Stimulated activated naive CD8-positive, alpha-beta T cell treated with anti-CD3 and anti-CD28 coated beads, Interleukin-15, amount 100 ng/mL, for 72 hours (primary cell): ENCODE measurements around the gene HAGH.
"Not testable (repeated sequence)": the region's sequence is repeated elsewhere in the genome, so short reads cannot be mapped to it uniquely, and the experiment has no call there.

Experiments
- ATAC-seq: fragments of 150-1000 bp; cut with Tn5 transposase; 2 replicates; pipeline ENCODE4 v1.10.0; 2021; ENCODE audit warnings: mild to moderate bottlenecking, moderate library complexity
- DNase-seq, 2 donors: peaks; one replicate each; pipeline ENCODE4 v3.0.0; 2021 to 2022
- H3K27ac Mint-ChIP-seq, 2 donors: one replicate each; pipeline ENCODE4 v1.8.0; 2022; ENCODE audit warnings: mild to moderate bottlenecking in 2 of 2, mixed read lengths in 2 of 2, moderate library complexity in 2 of 2
- H3K27me3 Mint-ChIP-seq: one replicate; pipeline ENCODE4 v1.8.0; 2022; ENCODE audit warnings: mixed read lengths
- H3K4me1 Mint-ChIP-seq: one replicate; pipeline ENCODE4 v1.8.0; 2022; ENCODE audit warnings: mild to moderate bottlenecking, mixed read lengths
- H3K4me3 Mint-ChIP-seq, 2 donors: one replicate each; pipeline ENCODE4 v1.8.0; 2022; ENCODE audit warnings: mild to moderate bottlenecking in 2 of 2, mixed read lengths in 2 of 2, moderate library complexity in 1 of 2
- H3K9me3 Mint-ChIP-seq, 2 donors: one replicate each; pipeline ENCODE4 v1.8.0; 2022; ENCODE audit warnings: mixed read lengths in 2 of 2

HAGH gene

DNA sequence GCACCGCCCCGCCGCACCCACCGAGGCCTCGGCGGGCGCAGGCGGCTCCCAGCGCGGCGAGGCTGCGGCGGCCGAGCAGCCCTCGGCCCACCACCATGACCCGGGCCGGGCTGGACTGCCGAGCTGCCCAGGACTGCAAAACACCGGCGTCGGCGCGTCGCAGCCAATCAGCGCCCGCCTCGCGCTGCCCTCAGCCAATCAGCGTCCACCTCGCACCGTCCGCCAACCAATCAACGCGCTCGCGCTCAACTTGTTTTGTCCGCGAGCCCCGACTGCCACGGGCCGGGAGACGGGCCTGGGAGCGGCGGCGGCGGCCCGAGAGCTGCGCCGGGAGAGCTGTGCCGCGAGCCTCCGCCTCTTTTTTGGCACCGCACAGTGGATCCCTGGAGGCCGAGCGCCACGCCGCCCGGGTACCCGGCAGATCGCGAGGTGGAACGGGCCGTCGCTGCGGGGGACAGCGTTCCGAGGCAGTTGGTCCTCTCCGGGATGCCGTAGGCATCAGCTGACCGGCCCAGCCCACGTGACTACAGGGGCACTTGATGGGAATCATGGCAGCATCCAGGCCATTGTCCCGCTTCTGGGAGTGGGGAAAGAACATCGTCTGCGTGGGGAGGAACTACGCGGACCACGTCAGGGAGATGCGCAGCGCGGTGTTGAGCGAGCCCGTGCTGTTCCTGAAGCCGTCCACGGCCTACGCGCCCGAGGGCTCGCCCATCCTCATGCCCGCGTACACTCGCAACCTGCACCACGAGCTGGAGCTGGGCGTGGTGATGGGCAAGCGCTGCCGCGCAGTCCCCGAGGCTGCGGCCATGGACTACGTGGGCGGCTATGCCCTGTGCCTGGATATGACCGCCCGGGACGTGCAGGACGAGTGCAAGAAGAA is at the start of gene HAGH, which contains the start of gene FAHD1:
Gene HAGH (minus strand): TSS at position 135 of the 883 bp plus-strand sequence. CDS start 38 bp downstream, at position 97.
Gene FAHD1 (plus strand): TSS at position 516 of the 883 bp plus-strand sequence. CDS start 33 bp downstream, at position 549.
- peak; percentile 93 to 95 for DNase-seq
- peak within 1 kb of the TSS; percentile 84 to 95 for H3K4me3 Mint-ChIP-seq
- no peaks in the 10 kb centered on the region for H3K27me3 Mint-ChIP-seq
- H3K27ac Mint-ChIP-seq = peak within 1 kb of the TSS; percentile 90 to 93
- peak; percentile 91 for ATAC-seq
- peaks cover 48% of the 10 kb centered on the region for H3K4me1 Mint-ChIP-seq
- H3K9me3 Mint-ChIP-seq = no peaks in the 10 kb centered on the region

DNA sequence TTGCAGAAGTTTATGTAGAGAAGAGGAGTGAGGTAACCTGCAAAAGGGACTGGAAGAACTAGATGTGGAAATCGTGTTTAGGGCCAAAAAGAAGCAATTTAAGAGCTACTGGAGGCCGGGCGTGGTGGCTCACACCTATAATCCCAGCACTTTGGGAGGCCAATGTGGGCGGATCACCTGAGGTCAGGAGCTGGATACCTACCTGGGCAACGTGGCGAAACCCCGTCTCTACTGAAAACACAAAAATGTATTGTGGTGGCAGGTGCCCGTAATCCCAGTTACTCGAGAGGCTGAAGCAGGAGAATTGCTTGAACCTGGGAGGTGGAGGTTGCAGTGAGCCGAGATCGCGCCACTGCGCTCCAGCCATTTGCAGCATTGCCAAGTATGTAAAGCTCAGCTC is 49.4 kb upstream of the HAGH start:
- not testable (repeated sequence) for DNase-seq, H3K27ac Mint-ChIP-seq, H3K9me3 Mint-ChIP-seq, H3K4me3 Mint-ChIP-seq, H3K4me1 Mint-ChIP-seq, ATAC-seq
- peaks cover 64% of the 10 kb centered on the region for H3K27me3 Mint-ChIP-seq

DNA sequence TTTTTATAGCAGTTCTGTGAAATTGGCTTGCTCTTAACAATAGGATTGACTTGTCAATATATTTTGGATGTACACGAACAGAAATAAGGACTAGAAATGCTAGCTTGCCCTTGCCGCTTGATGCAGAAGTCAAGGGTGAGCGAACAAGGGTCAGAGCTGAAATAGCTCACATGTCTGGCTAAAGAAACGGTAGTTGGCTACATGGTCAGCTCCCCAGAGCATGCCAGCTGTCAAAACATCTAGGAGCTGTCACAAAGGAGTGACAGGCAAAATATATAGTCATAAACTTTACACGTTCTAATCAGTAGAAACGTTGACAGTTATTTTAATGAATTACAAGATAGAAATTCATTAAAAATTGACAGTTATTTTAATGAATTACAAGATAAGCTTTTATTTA is 48.2 kb upstream of the HAGH start:
- Mint-ChIP-seq H3K4me3 (no peak overlapping the region), H3K27me3 (peaks cover 64% of the 10 kb centered on the region), H3K4me1 (peaks cover 8% of the 10 kb centered on the region), H3K9me3 (peaks cover 0 to 7% of the 10 kb centered on the region in 2 donors), H3K27ac (no peak overlapping the region)
- DNase-seq = no peak
- ATAC-seq = no peak

DNA sequence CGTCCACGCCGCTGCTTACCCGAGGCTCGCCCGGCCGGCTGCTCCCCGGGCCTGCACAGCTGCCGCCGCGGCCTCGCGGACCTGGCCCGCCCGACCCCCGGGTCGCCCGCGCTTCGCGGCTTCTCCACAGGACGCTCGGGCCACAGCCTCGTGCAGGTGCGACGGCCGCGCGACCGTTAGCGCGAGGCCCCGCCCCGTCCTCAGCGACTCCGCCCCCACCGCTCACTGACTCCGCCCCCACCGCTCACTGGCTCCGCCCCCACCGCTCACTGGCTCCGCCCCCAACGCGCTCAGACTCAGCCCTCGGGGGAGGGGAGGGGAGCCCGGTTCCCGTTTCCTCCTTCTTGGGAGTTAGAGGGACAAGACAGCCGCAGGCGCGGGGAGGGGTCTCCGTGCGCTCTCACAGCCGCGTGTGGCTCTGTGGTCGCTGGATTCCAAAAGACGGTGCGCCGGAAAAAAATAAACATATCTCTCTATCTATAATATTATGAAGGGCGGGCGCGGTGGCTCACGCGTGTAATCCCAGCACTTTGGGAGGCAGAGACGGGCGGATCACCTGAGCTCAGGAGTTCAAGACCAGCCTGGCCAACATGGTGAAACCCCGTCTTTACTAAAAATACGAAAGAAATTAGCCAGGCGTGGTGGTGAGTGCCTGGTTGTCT is 45.5 kb upstream of the HAGH start, which contains the start of gene MEIOB:
Gene MEIOB (minus strand): TSS at position 191 of the 662 bp plus-strand sequence. CDS start 3,989 bp downstream, outside the sequence.
- Mint-ChIP-seq H3K9me3 (peaks cover 0 to 7% of the 10 kb centered on the region in 2 donors), H3K27ac (no peak within 1 kb of the TSS), H3K4me3 (peak within 1 kb of the TSS; percentile 82 to 85), H3K27me3 (peaks cover 50% of the 10 kb centered on the region), H3K4me1 (peaks cover 8% of the 10 kb centered on the region)
- ATAC-seq = peak; percentile 48
- peak; percentile 27 to 44 for DNase-seq

DNA sequence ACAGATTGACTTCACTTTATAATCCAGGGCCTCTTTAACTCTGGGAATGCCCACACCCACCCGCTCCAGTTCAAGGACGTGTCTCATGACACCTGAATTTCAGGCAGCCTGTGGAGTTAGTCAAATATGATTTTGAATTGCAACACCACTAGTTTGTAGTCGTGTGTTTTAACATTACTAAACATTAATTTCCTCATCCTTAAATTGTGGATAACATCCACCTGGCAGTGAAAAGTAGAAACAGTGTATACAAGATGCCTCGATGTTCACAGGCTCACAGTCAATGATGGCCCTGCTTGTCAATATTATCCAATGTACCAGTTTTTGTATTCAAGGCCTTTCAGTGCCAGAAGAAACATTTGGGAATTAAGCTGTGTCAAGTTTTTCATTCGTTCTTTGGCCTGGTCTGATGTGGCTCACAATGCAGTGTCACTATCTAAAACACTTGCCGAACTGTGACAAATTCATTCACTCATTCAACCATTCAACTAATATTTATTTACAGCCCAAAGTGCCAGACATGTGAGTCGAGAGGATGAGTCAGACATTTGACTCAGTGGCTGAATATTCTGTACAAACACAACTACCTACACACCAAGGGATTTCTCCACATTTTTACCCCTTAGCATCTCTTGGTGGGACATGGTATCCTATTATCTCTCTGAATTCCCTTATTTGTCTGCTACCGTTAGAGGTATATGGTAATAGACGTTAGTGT is 43.9 kb upstream of the HAGH start:
- Mint-ChIP-seq H3K27me3 (peaks cover 37% of the 10 kb centered on the region), H3K4me3 (no peak overlapping the region), H3K4me1 (peaks cover 8% of the 10 kb centered on the region), H3K9me3 (peaks cover 0 to 7% of the 10 kb centered on the region in 2 donors), H3K27ac (no peak overlapping the region)
- DNase-seq = no peak
- no peak for ATAC-seq

DNA sequence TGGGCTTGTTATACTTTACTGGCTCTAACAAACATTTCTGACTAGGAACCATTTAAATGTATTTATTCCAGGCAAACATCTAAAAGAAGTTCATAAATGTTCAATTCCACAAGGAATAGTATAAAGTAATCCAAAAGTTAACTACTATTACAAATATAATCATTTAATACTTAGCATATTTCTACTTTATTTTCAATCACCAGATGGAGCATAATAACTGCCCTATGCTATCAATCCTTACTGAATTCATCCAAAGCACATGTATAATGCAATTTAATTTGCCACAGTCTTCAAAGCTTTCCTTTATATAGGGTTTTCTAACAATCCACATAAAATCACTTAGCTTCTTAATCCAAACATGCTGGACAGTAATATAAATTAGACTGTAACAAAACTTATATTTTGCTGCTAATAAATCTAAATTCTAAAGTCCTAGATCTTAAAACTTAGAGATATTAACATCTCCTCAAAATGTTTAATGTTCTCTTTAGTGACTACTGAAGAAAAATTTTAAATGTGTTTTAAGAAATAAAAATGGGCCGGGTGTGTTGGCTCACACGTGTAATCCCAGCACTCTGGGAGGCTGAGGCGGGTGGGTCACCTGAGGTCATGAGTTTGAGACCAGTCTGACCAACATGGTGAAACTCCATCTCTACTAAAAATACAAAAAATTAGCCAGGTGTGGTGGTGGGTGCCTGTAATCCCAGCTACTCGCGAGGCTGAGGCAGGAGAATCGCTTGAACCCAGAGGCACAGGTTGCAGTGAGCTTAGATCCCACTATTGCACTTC is 39.5 kb upstream of the HAGH start:
- Mint-ChIP-seq H3K4me3 (no peak overlapping the region), H3K27me3 (peaks cover 8% of the 10 kb centered on the region), H3K27ac (no peak overlapping the region), H3K9me3 (no peaks in the 10 kb centered on the region), H3K4me1 (no peaks in the 10 kb centered on the region)
- ATAC-seq (no peak), DNase-seq (no peak)

DNA sequence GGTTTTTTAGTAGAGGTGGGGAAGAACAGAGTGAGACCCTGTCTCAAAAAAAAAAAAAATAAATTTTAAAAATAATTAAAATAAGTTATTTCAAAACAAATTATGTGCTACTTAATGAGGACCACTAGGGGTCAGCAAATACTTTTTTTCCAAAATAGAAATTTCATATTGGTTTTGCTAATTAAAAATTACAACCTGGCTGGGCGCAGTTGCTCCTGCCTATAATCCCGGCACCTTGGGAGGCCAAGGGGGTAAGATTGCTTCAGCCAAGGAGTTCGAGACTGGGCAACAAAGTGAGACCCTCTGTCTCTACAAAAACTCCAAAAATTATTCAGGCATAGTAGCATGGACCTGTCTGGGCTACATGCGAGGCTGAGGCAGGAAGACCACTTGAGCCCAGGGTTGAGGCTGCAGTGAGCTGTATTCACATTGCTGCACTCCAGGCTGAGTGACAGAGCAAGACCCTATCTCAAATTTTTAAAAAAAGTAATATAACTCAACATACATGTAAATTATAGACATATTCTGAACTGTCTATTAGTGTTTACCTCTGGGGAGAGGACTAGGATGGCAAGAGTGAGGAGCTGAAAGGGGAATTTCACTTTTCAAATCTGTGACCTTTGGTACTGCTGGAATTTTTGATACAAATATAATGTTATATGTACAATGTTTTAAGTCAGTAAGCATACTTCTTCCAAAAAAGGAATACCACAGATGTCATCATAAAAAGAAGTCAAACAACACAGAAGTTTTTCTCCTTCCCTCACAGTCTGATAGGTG is 37.2 kb upstream of the HAGH start:
- peaks cover 5% of the 10 kb centered on the region for H3K4me1 Mint-ChIP-seq
- H3K9me3 Mint-ChIP-seq = no peaks in the 10 kb centered on the region
- DNase-seq = peak; percentile 13 to 15
- no peak overlapping the region for H3K4me3 Mint-ChIP-seq
- H3K27me3 Mint-ChIP-seq = peaks cover 16% of the 10 kb centered on the region
- no peak for ATAC-seq
- no peak overlapping the region for H3K27ac Mint-ChIP-seq

DNA sequence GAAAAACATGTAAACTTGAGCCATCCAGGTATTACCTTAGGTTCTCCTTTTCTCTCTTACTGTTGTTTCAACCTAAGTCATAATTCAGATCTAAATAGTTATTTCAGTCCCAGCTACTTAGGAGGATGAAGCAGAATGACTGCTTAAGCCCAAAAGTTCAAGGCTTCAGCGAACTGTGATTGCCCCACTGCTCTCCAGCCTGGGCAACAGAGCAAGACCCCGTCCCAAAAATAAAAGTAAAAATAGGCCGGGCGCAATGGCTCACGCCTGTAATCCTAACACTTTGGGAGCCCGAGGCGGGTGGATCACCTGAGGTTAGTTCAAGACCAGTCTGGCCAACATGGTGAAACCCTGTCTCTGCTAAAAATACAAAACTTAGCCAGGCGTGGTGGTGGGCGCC is 35.8 kb upstream of the HAGH start:
- Mint-ChIP-seq H3K27ac (no peak overlapping the region), H3K4me3 (no peak overlapping the region), H3K27me3 (peaks cover 16% of the 10 kb centered on the region), H3K4me1 (peaks cover 6% of the 10 kb centered on the region), H3K9me3 (no peaks in the 10 kb centered on the region)
- no peak for DNase-seq
- no peak for ATAC-seq

DNA sequence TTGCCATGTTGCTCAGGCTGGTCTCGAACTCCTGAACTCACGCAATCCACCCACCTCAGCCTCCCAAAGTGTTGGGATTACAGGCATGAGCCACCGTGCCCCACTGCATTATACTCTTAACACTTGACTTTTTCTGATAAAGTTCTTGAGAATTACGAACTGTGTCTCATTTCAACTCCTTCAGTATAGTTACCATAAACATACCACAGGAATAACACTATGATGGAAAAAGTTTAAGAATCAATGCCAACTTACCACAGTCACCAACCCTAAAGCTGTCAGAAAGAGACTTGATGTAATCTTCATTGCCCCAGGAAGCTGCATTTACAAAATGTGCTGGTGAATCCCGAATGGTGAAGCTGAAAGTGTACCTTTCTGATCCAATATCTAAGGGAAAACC is 35.1 kb upstream of the HAGH start:
- H3K27me3 Mint-ChIP-seq = peaks cover 16% of the 10 kb centered on the region
- no peak for DNase-seq
- no peak for ATAC-seq
- H3K9me3 Mint-ChIP-seq = no peaks in the 10 kb centered on the region
- H3K4me1 Mint-ChIP-seq = peaks cover 13% of the 10 kb centered on the region
- H3K27ac Mint-ChIP-seq = no peak overlapping the region
- no peak overlapping the region for H3K4me3 Mint-ChIP-seq

DNA sequence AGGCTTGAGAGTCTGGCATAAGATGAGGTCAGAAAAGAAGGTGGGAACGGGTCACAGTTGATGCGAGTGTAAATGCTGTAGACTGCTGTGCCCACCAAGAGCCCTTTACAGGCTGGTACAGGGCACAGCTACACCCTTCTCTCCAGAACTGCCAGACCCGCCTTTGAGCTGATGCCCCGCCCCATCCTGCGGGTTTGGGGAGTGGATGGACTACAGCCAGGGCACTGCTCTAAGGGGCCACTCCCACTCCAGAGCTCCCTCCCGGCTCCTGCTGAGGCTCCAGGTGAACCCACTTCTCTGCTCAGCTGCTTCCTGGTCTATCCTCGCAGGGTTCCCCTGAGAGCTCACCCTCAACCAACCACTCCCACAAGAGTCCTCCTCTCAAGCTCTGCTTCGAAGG is 33.0 kb upstream of the HAGH start:
- Mint-ChIP-seq H3K27ac (no peak overlapping the region), H3K9me3 (no peaks in the 10 kb centered on the region), H3K4me3 (no peak overlapping the region), H3K4me1 (peaks cover 28% of the 10 kb centered on the region), H3K27me3 (peaks cover 8% of the 10 kb centered on the region)
- DNase-seq (no peak), ATAC-seq (no peak)

DNA sequence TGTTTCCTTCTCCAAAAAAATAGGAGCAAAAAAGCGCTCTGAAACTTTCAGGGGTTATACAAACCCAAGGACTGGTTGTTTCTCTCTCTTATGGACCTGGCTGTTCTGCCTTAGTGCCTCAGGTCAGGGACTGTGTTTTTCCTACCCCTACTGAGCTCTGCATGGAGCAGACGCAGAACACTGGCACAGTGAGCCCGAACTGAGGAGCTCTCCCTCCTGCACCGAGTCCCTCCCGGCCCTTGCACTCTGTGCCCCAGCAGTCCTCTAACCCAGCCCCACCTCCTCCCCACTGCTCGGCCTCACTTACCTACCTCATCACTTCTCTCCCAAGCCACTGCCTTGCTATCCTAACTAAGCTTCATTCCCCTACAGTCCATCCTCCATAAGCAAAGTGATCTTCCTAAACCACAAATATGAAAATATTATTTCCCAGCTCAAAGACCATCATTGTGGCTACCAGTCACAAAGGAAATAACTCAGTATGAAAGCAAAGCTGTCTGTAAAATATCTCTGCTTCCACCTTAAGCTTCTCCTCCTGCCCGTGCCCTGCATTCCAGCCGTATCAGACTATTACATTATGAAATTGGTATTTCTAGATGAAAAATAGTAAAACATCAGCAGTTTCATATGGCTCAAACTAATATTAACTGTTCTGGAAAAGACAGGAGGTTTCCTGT is 31.7 kb upstream of the HAGH start:
- Mint-ChIP-seq H3K9me3 (no peaks in the 10 kb centered on the region), H3K4me3 (no peak overlapping the region), H3K27me3 (peaks cover 8% of the 10 kb centered on the region), H3K27ac (no peak overlapping the region), H3K4me1 (peaks cover 38% of the 10 kb centered on the region)
- no peak for DNase-seq
- ATAC-seq = no peak

DNA sequence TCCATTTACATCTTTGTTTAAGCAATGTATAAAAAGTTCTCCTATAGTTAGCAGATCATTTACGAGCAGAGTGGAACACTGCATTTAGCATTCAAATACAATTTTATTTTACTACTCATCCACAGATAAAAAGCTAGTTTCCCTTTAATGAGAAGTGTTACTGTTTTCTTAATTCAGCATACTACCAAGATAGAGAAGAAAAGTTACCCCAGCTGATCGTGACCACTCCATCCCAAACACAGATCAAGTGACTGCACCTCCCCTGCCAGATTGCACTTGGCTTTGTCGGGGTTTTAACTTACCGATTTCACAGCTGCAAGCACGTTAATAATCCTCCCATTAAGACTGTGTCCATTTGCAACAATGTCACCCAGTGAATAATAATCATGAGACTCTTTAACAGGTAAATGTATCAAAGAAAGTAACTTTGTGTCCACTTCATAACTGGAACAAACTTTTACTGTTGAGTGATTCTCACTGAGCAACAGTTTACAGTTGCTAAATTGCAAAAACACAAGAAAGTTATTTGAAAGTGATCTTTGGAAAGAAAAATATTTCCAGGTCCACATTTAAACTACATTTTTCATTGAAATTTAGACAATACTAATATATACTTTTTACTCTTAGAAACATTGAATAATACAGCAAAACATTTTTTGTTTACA is 30.9 kb upstream of the HAGH start:
- no peak for ATAC-seq
- Mint-ChIP-seq H3K27me3 (peaks cover 8% of the 10 kb centered on the region), H3K9me3 (no peaks in the 10 kb centered on the region), H3K4me3 (no peak overlapping the region), H3K27ac (no peak overlapping the region), H3K4me1 (peaks cover 38% of the 10 kb centered on the region)
- no peak for DNase-seq

DNA sequence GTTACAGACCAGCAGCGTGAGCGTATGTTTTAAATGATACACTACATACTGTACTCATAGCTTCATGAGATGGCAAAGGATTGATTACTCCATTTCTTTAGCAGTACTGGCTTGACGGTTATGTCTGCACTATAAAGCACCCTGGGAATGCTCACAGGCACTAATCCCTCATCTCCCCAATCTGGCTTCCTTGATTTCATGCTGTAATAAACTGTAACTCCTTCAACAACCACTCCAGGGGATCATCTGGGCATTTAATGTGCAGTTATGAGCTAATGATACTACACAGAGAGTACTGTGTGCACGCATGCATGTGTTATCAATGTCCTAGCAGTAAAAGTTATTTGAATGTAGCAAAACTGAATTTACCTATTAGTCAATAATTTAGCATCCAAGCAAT is 25.2 kb upstream of the HAGH start:
- peaks cover 26% of the 10 kb centered on the region for H3K4me1 Mint-ChIP-seq
- no peak overlapping the region for H3K27ac Mint-ChIP-seq
- H3K27me3 Mint-ChIP-seq = no peaks in the 10 kb centered on the region
- H3K4me3 Mint-ChIP-seq = no peak overlapping the region
- ATAC-seq (no peak), DNase-seq (no peak)
- H3K9me3 Mint-ChIP-seq = no peaks in the 10 kb centered on the region
